Measurements from ENCODE around the gene ENDOU.
"Not testable (repeated sequence)": the region's sequence is repeated elsewhere in the genome, so short reads cannot be mapped to it uniquely, and the experiment has no call there.

ENDOU gene

DNA sequence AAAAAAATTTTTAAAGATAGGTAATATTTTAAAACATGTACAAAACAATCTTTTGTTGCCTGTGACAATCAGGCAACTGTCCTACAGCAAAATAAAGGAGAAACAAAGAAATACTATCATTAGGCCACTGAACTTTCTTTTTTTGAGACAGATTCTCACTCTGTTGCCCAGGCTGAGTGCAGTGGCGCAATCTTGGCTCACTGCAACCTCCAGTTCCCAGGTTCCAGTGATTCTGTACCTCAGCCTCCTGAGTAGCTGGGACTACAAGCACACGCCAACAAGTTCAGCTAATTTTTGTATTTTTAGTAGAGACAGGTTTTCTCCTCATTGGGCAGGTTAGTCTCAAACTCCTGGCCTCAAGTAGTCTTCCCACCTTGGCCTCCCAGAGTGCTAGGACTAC is 36.1 kb downstream of the ENDOU start:
- DNase-seq (ENCODE audit: low spot score): no peak

GRCh38 chr12:47687636-47688035 is 37.7 kb downstream of the ENDOU start:
- no peak for DNase-seq (ENCODE audit: low spot score)

GRCh38 chr12:47686645-47687240 is 38.5 kb downstream of the ENDOU start:
- DNase-seq (ENCODE audit: low spot score): no peak

GRCh38 chr12:47679785-47680184 is 45.5 kb downstream of the ENDOU start:
- DNase-seq (ENCODE audit: low spot score): no peak

GRCh38 chr12:47672068-47672467 is 53.2 kb downstream of the ENDOU start:
- DNase-seq (ENCODE audit: low spot score): no peak

GRCh38 chr12:47667935-47668334 is 57.4 kb downstream of the ENDOU start:
- not testable (repeated sequence) for DNase-seq (ENCODE audit: low spot score)
